NCI-H774 (cell line): ENCODE data around the gene TANGO2.
A peak's percentile ranks its signal among the peaks of the same experiment; 100 is the strongest.

Experiments used
- DNase-seq: peaks from one replicate; lab custom pipeline; 2025; lab: John Stamatoyannopoulos, UW

TANGO2 gene

DNA sequence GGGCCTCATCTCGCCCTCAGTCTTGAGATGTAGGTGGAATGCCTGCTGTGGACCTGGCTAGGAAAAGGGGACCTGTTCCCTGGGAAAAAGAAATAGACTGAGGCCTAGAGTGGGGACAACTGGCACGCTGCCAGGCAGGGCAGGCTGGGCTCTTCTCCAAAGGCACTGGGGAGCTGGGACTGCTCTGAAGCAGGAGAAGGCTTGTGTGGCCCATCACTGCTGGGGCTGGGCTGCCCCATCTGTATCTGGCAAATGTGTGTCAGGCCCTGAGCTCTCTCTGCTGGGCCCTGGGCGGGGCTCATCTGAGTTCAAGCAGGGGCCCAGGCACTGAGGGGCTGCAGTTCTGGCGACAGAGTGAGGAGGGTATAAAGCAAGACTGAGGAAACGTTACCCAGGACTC lies 37.2 kb upstream of the TANGO2 start:
- no peak for DNase-seq

DNA sequence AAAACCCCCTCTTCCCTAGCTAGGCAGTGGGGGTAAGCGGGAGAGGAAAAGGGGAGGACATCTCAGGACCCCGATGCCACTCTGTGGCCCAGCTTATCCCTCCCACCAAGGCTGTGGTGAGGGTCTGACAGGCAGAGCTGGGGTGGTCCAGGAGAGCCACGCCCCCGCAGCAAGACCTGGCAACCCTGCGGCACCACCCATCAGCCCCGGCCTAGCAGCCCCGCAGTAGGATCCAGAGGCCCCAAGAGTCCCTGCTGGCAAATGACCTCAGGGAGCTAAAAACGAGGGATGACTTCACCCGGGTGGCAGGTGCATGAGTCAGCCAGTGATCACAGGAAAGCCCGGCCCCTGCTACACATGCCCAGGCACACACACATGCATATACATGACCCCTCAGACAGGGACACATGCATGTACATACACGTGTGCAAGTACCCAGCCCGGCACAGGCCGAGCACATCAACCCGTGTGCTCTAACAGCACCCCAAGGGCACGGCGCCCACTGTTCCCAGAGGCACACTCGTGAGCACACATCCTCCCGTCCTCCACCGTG lies 36.6 kb upstream of the TANGO2 start:
- peak; percentile 46 for DNase-seq

DNA sequence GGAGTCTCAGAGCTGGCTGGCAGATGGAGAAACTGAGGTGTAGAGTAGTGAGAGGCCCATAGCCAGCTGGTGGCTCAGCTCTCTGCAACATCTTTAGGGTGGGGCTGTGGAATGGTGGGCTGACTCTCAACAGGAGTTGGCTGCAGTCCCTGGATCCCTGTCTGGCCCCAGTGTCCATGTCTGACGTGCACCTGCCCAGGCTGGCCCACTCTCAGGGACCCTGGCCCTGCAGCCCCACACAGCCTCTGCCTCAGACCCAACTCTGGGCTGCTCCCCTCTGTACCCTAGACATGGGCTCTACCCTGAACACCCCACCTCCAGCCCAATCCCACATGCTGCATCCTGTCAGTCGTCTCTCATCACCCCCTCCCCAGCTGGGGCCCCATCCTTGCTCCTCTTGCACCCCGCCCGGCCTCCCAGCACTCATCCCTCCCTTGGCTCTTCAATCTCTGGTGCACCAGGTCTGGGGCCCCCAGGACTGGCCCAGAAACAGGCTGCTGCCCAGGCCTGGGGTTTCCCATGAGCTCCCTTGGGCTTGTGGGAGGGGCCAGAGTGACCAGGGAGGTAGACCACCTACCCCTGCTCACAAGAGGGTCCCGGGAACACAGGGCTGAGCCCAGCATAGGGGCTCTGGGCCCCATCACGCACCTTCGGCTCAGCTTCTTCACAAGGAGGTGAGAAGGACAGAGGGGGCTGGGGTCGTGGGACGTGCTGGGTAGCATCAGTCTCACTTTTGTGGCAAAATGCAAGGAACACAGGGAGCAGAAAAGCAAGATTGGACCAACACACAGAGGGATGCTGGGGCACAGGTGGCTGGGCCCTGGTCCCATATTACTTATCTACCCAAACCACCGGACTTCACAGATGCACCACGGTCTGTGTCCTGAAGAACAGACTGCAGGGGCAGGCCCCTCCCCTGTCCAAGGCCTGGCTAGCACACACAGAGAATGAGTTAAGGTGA lies 35.8 kb upstream of the TANGO2 start:
- DNase-seq: no peak

GRCh38 chr22:19986011-19986409 lies 34.9 kb upstream of the TANGO2 start:
- DNase-seq: no peak

DNA sequence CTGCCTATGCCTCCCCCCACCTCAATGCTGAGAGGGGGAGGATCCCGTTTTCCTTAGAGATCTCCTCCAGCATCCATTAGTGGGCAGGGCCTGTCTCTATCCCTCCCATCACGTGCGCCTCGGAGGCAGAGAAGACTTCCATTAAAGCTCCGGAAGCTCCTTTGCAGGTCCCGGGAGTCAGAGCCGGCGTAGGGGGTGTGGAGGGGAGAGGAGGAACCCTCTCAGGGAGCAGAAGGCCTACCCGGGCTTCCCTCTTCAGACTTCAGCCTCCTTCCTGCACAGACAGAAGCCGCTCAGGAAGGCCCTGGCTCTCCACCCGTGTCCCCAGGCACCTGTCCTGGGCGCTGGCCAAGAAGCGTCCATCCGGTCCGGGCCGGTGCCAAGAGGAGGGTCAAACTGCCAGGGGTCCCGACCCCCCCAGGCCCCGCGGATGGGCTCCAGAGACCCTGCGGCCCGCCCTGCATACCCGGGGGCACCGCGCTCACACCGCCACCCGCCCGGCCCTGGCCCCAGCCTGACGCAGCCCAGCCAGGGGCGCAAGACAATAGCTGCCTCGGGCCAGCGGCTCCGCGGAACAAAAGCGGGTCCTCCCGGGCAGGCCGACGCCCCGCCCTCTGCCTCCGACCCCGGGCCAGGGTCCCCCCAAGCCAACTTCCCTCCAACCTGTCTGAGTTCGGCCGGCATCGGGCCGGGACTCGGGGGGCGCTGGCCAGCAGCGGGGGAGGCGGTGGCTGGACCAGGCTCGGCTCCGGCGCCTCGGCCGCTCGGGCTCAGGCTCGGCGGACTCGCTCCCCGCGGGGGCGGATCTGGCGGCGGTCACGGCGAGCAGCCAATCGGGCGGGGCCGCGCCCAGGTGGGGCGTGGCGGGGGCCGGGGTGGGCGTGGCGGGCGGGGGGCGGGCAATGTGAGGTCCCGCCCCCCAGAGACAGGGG lies 34.2 kb upstream of the TANGO2 start:
- peak; percentile 64 for DNase-seq

GRCh38 chr22:19987394-19988306 lies 33.3 kb upstream of the TANGO2 start:
- no peak for DNase-seq

DNA sequence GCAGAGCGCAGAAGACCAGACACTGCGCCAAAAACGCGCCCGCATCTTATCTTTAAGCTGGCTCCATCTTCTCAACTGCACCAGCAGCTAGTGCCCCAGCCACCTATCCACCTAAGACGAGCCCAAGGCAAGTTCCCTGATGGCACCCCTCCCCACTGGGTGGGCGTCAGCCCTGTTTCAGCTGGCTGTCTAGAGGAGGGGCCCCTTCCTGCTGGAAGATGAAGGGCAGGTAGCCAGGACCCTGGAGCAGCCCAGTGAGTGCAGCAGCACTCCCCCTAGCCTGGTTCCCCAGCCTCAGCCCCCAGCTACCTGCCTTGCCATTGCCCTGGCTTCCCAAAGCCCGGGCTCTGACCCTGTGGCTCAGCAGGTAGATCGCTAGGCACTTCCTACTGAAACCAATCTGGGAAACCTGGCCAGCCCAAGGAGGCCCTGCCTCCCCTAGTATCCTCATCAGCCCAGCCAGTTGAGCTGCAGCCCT lies 32.5 kb upstream of the TANGO2 start:
- no peak for DNase-seq

GRCh38 chr22:19988965-19989724 lies 31.8 kb upstream of the TANGO2 start:
- DNase-seq: no peak

- DNase-seq: no peak
Observed at GRCh38 chr22:19989725-19990067, 31.2 kb upstream of the TANGO2 start.

DNA sequence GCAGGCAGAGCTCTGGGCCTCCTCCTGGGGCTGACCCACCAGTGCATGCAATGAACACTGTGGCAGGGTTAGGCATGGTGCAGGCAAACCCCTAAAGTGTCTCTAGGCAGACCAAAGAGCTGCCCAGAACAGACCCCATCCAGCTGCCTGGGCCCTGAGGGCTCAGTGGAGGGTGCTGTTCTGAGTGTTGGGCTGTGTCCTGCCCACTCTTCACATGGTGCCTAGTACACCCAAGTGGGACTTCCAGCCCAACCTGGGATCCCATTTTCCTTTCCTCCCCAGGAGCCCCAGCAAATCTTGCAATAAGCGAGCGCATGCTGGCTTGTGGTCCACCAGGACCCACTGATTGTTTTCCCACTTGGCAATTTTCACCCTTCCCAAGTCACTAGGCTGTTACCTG lies 30.7 kb upstream of the TANGO2 start:
- DNase-seq: no peak

- DNase-seq: no peak
Observed at GRCh38 chr22:19990609-19991394, 30.1 kb upstream of the TANGO2 start.

- DNase-seq: no peak
Observed at GRCh38 chr22:19991395-19991644, 29.6 kb upstream of the TANGO2 start.

GRCh38 chr22:19991645-19992451 lies 29.1 kb upstream of the TANGO2 start:
- DNase-seq: no peak

- DNase-seq: no peak
Observed at GRCh38 chr22:19992481-19992911, 28.4 kb upstream of the TANGO2 start.

GRCh38 chr22:19992921-19993355 lies 28.0 kb upstream of the TANGO2 start:
- no peak for DNase-seq

DNA sequence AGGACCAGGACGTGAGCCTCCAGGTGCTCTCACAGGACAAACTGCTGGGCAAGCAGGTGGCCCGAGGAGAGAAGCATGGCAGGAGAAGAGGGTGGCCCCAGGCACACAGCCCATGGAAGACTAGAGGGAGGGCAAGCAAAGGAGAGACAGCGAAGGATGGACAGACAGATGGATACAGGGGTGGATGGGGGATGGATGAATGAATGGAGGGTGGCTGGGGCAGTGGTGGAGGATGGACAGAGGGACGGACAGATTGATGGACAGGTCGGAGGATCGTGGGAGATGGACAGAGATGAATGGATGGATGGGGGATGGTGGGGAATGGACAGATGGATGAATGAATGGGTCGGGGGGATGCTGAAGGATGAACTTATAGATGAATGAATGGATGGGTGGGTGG lies 27.0 kb upstream of the TANGO2 start:
- no peak for DNase-seq

DNA sequence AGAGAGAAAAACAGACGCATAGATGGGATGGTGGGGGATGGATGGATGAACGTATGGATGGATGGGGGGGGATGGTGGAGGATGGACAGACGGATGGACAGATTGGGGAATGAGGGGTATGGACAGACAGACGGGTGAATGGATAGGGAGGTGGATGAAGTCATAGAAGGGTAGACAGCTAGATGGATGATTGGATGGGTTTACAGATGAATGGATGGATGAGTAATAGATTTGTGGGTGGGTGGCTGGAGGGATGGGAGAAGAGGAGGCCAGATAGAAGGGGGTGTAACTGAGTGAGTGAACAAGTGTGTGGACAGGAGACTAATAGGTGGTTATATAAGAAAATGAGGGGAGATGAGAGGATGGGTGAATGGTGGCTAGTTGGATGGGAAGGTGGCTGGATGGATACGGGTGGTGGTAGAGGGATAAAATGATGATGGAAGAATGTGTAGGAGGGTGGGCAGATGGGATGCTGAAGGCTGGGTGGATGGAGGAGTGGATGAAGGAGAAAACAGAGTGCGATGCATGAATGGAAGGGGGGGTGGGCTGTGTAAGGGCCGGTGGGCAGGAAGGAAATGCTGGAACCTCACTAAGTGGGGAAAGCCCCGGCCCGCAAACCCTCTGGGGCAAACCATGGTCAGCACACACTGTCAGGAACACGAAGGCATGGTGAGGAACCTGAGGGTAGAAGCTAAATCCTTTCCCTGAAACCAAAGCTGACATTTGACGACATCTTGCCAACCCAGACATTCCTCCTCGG lies 25.9 kb upstream of the TANGO2 start:
- DNase-seq: no peak

DNA sequence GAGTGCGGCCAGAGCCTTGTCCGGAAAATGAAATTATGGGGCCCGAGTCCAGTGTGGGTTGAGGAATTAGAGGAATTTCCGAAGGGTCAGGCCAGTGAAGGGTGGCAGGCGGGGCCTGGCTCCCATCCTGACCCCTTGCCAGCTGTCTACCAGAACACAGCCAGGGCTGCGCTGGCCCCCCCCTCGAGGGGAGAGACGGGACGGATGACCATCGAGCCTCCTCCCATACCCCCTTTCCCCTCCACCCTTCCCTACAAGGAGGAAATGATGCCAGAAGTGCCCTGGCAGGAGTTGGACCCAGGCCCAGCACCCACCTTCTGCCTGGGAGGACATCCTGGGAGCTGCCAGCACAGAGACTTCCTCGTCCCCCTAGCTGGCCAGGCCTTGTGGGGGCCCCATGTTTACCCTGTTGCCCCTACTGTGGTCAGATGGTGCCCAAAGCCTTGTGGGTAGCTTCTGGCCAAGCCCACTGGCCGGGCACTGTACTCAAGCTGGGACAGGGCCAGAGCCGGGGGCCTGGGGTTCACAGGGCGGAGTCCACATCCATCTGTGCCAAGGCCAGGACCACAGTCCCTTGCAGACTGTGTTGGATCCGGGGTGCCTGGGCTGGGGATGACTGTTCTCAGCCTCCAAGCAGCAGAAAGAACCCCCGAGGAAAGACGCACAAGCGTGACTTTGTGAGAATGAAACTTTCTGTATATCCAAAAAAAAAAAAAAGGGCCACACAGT lies 25.1 kb upstream of the TANGO2 start:
- DNase-seq: no peak
